Measurements from ENCODE around the gene DMKN. TPM values are rescaled to one million over a fixed set of nuclear protein-coding genes. Genes with fewer than 3 reads are reported as not detected.
A peak's percentile ranks its signal among the peaks of the same experiment; 100 is the strongest.

Gene DMKN
- polyA plus RNA-seq, 2 of the 4 experiments (the other 2 are of a cell fraction) = 21.5 to 40.6 TPM

- 4% methylated on average over 27 of the region's 27 CpGs for WGBS (ENCODE audit: missing lambda C conversion rate)
- Histone ChIP-seq H3K4me1 (peaks cover 14% of the 10 kb centered on the region), H3K9me3 (no peaks in the 10 kb centered on the region), H3K4me3 (peak overlapping the region; percentile 86), H3K4me2 (peak overlapping the region; percentile 85), H3K27ac (peak overlapping the region; percentile 88 to 93)
- DNase-seq (ENCODE audit: low read depth in 1 of 2, low spot score in 1 of 2) = peak; percentile 58 to 94
- TF ChIP-seq FOSL2 (IDR thresholded peaks at IDR 0.05) (no peak), FOSL2 (CRISPR knock-in tag; IDR thresholded peaks at IDR 0.05) (no peak), FOXS1 (CRISPR knock-in tag; IDR thresholded peaks at IDR 0.05) (no peak), E2F6 (IDR thresholded peaks at IDR 0.05; ENCODE audit: borderline replicate concordance, low read depth) (0 out of 2 replicates have a peak, but pooled peaks have one; percentile 6), RCOR1 (IDR thresholded peaks at IDR 0.05; ENCODE audit: low read depth, low read length) (no peak), CHD2 (IDR thresholded peaks at IDR 0.05; ENCODE audit: low read length, partially characterized antibody) (no peak), HMGXB4 (CRISPR knock-in tag; IDR thresholded peaks at IDR 0.05; ENCODE audit: borderline replicate concordance) (0 out of 2 replicates have a peak, but pooled peaks have one; percentile 26), NPAS2 (CRISPR knock-in tag; IDR thresholded peaks at IDR 0.05; ENCODE audit: borderline replicate concordance) (no peak), RNF2 (IDR thresholded peaks at IDR 0.05; ENCODE audit: borderline replicate concordance, low read depth) (no peak), NR3C1 (IDR thresholded peaks at IDR 0.05) (no peak), EHF (CRISPR knock-in tag; IDR thresholded peaks at IDR 0.05) (no peak), POLR2AphosphoS2 (conservative IDR thresholded peaks at IDR 0.05; ENCODE audit: low read length) (no peak), MYC (IDR thresholded peaks at IDR 0.05; ENCODE audit: borderline replicate concordance, low read length) (no peak; the same call in 1 of the 2 replicates), MAX (IDR thresholded peaks at IDR 0.05) (peak; percentile 79), CEBPB (IDR thresholded peaks at IDR 0.05) (no peak), JUN (IDR thresholded peaks at IDR 0.05) (no peak), MAFK (IDR thresholded peaks at IDR 0.05; ENCODE audit: partially characterized antibody) (no peak), HOXA7 (CRISPR knock-in tag; IDR thresholded peaks at IDR 0.05) (no peak)
- ChIA-PET CTCF (interaction anchor here (3.0 to 5.1 kb wide), 3 partner anchors 12 to 50 kb away, joined by 19 to 81 read pairs (median 80); no protein-coding TSS in a partner anchor), POLR2A (no interaction called here)
- no peak for FAIRE-seq
- peak; percentile 41 to 70 for ATAC-seq
These were observed 32.5 kb upstream of the DMKN start for GRCh38 chr19:35545855-35546381.

- ATAC-seq (peak; percentile 88 to 95), DNase-seq (ENCODE audit: low read depth in 1 of 2, low spot score in 1 of 2) (peak; percentile 95 to 100), FAIRE-seq (no peak)
- ChIA-PET CTCF (interaction anchor here (0.8 to 2.6 kb wide), 5 partner anchors 11 to 37 kb away, joined by 3 to 24 read pairs (median 6); no protein-coding TSS in a partner anchor), POLR2A (interaction anchor here (0.6 kb wide), 1 partner anchor 103 kb away, joined by 3 read pairs; the partner anchor contains the start of gene COX6B1)
- H3K4me1 ChIP-seq = peaks cover 14% of the 10 kb centered on the region
- peak within 1 kb of the TSS; percentile 88 to 93 for H3K27ac ChIP-seq
- peak within 1 kb of the TSS; percentile 85 for H3K4me2 ChIP-seq
- H3K9me3 ChIP-seq = no peaks in the 10 kb centered on the region
- 1% methylated on average over 85 of the region's 85 CpGs for WGBS (ENCODE audit: missing lambda C conversion rate)
- H3K4me3 ChIP-seq = peak within 1 kb of the TSS; percentile 86
- TF ChIP-seq HOXB5 (CRISPR knock-in tag; IDR thresholded peaks at IDR 0.05) = 0 out of 2 replicates have a peak, but pooled peaks have one; percentile 46
- TF ChIP-seq GATA3 (IDR thresholded peaks at IDR 0.05; ENCODE audit: borderline replicate concordance) = no peak
- TF ChIP-seq ZFP36 (IDR thresholded peaks at IDR 0.05; ENCODE audit: borderline replicate concordance, partially characterized antibody) = no peak
- peak; percentile 88 for TF ChIP-seq MYC (IDR thresholded peaks at IDR 0.05; ENCODE audit: borderline replicate concordance, low read length)
- TF ChIP-seq HOXA7 (CRISPR knock-in tag; IDR thresholded peaks at IDR 0.05) = no peak
- no peak for TF ChIP-seq HDAC2 (IDR thresholded peaks at IDR 0.05)
- TF ChIP-seq NR3C1 (IDR thresholded peaks at IDR 0.05) = no peak
- TF ChIP-seq ZNF302 (CRISPR knock-in tag; IDR thresholded peaks at IDR 0.05) = no peak
- no peak for TF ChIP-seq MAFK (IDR thresholded peaks at IDR 0.05; ENCODE audit: partially characterized antibody)
- no peak for TF ChIP-seq EHMT2 (IDR thresholded peaks at IDR 0.05; ENCODE audit: low read depth)
- peak; percentile 68 for TF ChIP-seq E2F6 (IDR thresholded peaks at IDR 0.05; ENCODE audit: borderline replicate concordance, low read depth)
- TF ChIP-seq SMC3 (IDR thresholded peaks at IDR 0.05) = no peak; the same call in 2 of the 3 replicates
- peak; percentile 44; the same call in 1 of the 2 replicates for TF ChIP-seq PBX3 (IDR thresholded peaks at IDR 0.05)
- no peak for TF ChIP-seq EHF (CRISPR knock-in tag; IDR thresholded peaks at IDR 0.05)
These were observed 31.8 kb upstream of the DMKN start, which contains the start of gene TMEM147 for GRCh38 chr19:35545001-35545854. Gene TMEM147, plus strand, starts transcription at chr19:35545626. Its CDS starts 114 bp downstream, at chr19:35545740.
